GM20000 (cell line): Measurements from ENCODE around the gene BAIAP2.

Experiments used
- DNase-seq: peaks from one replicate; pipeline ENCODE4 v3.0.0; 2012; ENCODE audit warnings: low spot score
- TF ChIP-seq, protein P1 (sequence below): IDR thresholded peaks from 2 replicates; pipeline ENCODE4 v1.5.1; 2012; ENCODE audit warnings: mild to moderate bottlenecking, control low read depth; ENCODE audit errors: extremely low read depth, missing control alignments

The BAIAP2 gene

DNA sequence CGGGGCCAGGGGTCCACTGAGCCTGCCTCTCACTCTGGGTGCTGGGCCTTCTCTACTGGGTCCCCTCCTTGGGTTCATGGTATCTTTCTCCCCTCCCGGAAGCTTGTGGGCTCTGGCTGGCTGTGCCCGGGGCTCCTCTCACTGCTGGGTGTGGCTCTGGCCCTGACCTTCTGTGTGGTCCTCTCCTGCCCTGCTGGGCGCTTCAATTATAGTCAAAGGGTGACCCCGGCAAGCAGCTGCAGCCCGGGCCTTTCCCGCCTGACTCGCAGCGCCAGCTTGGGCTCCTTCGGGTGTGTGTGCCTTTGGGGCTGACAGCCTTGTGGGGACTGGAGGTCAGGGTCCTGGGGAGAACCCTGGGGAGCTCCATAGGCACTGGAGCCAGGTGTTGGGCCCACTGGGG, 76.1 kb downstream of the BAIAP2 start:
- TF ChIP-seq, protein P1, sequence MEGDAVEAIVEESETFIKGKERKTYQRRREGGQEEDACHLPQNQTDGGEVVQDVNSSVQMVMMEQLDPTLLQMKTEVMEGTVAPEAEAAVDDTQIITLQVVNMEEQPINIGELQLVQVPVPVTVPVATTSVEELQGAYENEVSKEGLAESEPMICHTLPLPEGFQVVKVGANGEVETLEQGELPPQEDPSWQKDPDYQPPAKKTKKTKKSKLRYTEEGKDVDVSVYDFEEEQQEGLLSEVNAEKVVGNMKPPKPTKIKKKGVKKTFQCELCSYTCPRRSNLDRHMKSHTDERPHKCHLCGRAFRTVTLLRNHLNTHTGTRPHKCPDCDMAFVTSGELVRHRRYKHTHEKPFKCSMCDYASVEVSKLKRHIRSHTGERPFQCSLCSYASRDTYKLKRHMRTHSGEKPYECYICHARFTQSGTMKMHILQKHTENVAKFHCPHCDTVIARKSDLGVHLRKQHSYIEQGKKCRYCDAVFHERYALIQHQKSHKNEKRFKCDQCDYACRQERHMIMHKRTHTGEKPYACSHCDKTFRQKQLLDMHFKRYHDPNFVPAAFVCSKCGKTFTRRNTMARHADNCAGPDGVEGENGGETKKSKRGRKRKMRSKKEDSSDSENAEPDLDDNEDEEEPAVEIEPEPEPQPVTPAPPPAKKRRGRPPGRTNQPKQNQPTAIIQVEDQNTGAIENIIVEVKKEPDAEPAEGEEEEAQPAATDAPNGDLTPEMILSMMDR: no peak
- no peak for DNase-seq

DNA sequence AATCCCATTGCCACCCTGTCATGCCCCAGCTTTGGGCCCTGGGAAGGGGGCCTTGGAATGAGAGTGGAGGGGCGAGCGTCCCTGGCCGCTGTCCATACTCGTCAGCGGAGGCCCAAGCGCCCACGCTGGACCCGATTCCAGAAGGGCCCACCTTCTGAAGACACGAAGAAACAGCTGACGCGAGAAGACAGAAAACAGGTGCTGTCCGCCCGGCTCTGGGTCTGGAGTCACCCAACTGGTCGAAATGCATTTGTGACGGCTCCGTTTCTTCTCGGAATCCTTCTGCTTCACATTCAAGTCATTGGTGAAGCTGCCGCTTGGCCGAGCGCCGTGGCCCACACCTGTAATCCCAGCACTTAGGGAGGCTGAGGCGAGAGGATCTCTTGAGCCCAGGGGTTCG, 77.5 kb downstream of the BAIAP2 start:
- DNase-seq: no peak

DNA sequence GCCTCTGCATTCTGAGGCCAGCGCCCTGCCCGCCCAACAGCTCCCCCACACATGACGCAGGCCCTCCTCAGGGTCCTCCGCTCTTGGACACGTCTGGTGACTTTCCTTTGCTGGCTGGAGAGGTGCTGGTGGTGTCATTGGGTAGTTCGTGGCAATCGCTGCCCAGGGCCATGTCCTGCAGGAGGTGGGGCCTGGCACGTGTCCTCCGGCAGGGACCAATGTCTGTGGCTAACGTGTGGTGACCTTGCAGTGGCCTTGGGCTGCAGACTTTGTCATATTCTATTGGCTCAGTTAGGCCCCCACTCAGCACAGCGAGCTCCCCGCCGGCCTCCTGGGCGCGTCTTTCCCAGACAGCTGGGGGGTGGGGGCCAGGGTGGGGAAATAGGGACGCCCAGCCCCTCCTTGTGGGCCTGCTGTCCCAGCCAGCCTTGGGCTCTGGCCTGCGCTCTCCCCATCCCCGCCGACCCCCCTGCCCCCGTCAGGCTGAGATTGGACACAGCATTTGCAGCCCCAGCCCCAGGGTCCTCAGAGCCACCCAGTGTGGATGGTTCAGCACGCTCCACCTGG, 78.3 kb downstream of the BAIAP2 start:
- no peak for DNase-seq
- TF ChIP-seq, protein P1: no peak

More for the DNA sequence above, 77.5 kb downstream of the BAIAP2 start:
- TF ChIP-seq, protein P1: no peak

DNA sequence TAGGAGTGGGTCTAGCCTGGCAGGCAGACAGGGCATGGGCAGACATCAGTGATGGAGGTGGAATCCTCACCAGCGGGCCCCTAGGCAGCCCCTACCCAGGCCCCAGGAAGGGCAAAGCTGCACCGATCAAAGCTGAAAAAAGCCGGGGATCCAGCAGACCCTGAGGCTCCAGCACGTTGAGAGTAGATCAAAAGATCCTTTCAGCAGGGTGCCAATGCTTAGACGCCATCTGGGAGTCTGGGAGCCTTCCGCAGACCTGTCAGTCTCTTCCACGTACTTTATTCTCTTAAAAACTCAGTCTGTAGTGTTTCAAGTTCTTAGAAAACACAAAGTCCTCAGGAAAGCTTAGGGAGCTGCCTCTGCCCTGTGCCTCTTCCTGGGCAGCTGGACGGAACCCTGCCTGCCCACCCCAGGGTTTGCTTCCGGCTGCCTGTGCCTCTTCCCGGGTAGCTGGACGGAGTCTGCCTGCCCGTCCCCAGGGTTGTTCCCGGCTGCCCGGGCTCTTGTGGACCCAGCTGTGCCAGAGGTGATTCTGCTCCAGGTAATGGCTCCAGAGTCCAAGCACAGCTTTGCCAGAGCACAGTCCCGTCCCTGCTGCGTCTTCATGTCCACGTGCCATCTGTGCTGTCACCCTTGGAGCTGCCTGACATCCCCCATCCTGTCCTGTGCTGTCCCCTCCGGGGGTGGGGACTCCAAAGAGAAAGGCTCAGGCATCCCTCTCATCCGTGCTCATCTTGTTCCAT, 79.6 kb downstream of the BAIAP2 start:
- TF ChIP-seq, protein P1: no peak
- DNase-seq: no peak

DNA sequence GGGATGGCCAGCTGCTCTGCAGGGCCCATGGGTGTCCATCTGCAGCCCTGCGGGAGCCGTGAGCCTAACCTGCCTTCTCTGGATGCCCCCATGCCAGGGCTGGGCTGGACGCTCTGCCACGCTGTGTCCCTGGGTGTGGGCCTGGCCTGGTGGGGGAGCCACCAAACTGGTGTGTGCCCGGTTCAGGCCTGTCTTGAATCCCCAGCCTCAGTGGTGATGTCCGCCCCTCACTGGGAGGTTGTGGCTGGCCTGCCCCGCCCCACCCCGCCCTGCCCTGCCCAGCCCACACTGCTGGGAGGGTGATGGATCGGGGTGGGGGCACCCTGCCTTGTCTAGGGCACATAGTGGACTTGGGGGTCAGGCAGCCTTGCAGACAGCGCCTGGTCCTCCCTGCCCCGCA, 80.3 kb downstream of the BAIAP2 start:
- TF ChIP-seq, protein P1: no peak
- no peak for DNase-seq

DNA sequence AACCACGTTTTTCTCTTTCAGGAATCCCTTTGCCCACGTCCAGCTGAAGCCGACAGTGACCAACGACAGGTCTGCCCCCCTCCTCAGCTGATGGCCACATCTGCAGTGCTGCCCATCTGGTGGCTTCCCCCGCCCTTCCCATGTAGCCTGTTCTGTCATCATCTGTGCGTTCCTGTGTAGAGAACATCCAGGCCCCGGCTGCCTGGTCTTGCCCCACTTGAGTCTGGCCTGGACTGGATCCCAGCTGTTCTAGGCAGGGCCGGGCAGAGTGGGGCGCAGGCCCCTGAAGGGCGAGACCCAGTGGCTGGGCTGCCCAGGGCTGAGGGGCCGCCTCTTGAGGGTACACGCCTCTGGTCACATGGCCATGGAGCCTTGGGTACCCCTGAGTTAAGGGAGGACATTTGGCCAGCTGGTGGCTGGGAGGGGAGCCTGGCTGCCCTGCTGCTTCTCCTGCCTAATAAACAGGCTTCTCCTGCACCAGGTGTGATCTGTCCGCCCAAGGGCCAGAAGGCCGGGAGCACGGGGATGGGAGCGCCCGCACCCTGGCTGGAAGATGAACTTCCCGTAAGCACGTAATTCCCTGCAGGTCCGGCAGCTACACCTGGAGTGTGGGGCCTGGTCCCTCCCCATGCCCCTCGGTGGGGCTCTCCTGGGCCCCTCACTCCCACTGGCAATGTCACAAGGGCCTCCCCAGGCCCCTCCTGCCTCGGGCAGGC, 81.0 kb downstream of the BAIAP2 start:
- TF ChIP-seq, protein P1: no peak
- no peak for DNase-seq

DNA sequence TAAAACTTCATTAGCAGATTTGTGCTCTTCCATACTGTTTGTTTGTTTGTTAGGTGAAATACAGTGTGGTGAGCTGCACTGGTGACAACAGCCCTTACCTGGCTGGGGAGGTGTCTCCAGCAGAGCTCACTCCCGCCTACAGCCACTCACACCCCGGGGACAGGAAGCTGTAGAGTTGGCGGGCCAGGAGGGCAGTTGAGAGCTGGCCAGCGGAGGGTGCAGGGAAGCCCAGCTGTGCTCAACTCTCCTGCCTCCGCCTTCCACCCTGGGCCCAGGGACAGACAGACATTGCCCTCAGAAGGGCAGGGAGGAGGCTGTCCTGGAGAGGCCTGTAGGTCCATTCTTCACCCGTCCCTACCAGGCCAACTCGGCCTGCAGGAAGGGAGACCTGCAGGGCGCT, 81.8 kb downstream of the BAIAP2 start:
- no peak for DNase-seq
- TF ChIP-seq, protein P1: no peak
